OCI-LY3 (cell line): ENCODE measurements around the gene BBS7.

ENCODE experiments used
- H2AFZ ChIP-seq: fragments of 200-600, 300-600 bp; shearing (Covaris generic); 2 replicates; pipeline ENCODE4 v1.6.0; 2014; ENCODE audit warnings: antibody characterized with exemption, low read depth, low read length
- H3K27ac ChIP-seq: fragments of 200-600, 300-600 bp; sonication (generic); 2 replicates; pipeline ENCODE4 v1.5.1; 2014; ENCODE audit warnings: mild to moderate bottlenecking, low read length, moderate library complexity, mixed read lengths
- H3K27me3 ChIP-seq: fragments of 200-600, 300-600 bp; sonication (generic); 2 replicates; pipeline ENCODE4 v1.6.1; 2014; ENCODE audit warnings: low read depth, low read length, mixed read lengths
- H3K36me3 ChIP-seq: fragments of 200-600, 300-600 bp; sonication (generic); replicated peaks from 2 replicates; pipeline ENCODE3; 2014; ENCODE audit warnings: low read depth, low read length, mixed read lengths
- H3K4me1 ChIP-seq: fragments of 300-600, 200-600 bp; sonication (generic); 2 replicates; pipeline ENCODE4 v1.6.1; 2014; ENCODE audit warnings: low read length, mixed read lengths
- H3K4me2 ChIP-seq: fragments of 200-600, 300-600 bp; sonication (generic); 2 replicates; pipeline ENCODE4 v1.6.1; 2014; ENCODE audit warnings: low read length, mixed read lengths
- H3K4me3 ChIP-seq: fragments of 300-600, 200-600 bp; sonication (generic); 2 replicates; pipeline ENCODE4 v1.5.1; 2014; ENCODE audit warnings: antibody characterized with exemption, mild to moderate bottlenecking, low read length, moderate library complexity
- H3K79me2 ChIP-seq: fragments of 300-600, 200-600 bp; shearing (Covaris generic); 2 replicates; pipeline ENCODE4 v1.6.1; 2014; ENCODE audit warnings: mild to moderate bottlenecking, low read length, mixed read lengths
- H3K9ac ChIP-seq: fragments of 300-600, 200-600 bp; shearing (Covaris generic); 2 replicates; pipeline ENCODE4 v1.6.0; 2014; ENCODE audit warnings: mild to moderate bottlenecking, low read length, moderate library complexity
- H3K9me3 ChIP-seq: fragments of 200-600, 300-600 bp; shearing (Covaris generic); 2 replicates; pipeline ENCODE4 v1.6.1; 2014; ENCODE audit warnings: low read length, mixed read lengths; ENCODE audit not compliant: insufficient read depth
- H4K20me1 ChIP-seq: fragments of 200-600, 300-600 bp; sonication (generic); 2 replicates; pipeline ENCODE4 v1.6.1; 2016; ENCODE audit warnings: low read length, mixed read lengths; ENCODE audit not compliant: insufficient read depth
- CTCF ChIP-seq: fragments of 200-600, 300-600 bp; sonication (generic); IDR thresholded peaks from 2 replicates; pipeline ENCODE4 v1.5.1; 2014; ENCODE audit warnings: antibody characterized with exemption, low read length, low read depth
- EZH2phosphoT487 ChIP-seq: fragments of 200-600 bp; shearing (Covaris generic); IDR thresholded peaks from 2 replicates; pipeline ENCODE4 v1.6.1; 2018; ENCODE audit warnings: antibody characterized with exemption, mixed run types, low read depth

Gene BBS7

GRCh38 chr4:121900132-121900983 is 30.1 kb upstream of the BBS7 start:
- Histone ChIP-seq H3K4me1 (peaks cover 9% of the 10 kb centered on the region; the same call in 1 of the 2 replicates), H3K4me3 (no peak overlapping the region), H3K9me3 (no peaks in the 10 kb centered on the region), H3K36me3 (no peaks in the 10 kb centered on the region), H3K27me3 (no peaks in the 10 kb centered on the region), H4K20me1 (no peaks in the 10 kb centered on the region), H3K79me2 (no peaks in the 10 kb centered on the region), H3K9ac (no peak overlapping the region), H2AFZ (peak overlapping the region; percentile 89), H3K4me2 (peak overlapping the region; percentile 20; the same call in 1 of the 2 replicates), H3K27ac (no peak overlapping the region)
- TF ChIP-seq EZH2phosphoT487 (no peak), CTCF (peak; percentile 85)

GRCh38 chr4:121898150-121898549 is 27.9 kb upstream of the BBS7 start:
- Histone ChIP-seq H3K4me3 (peak overlapping the region; percentile 69), H3K27me3 (no peaks in the 10 kb centered on the region), H4K20me1 (no peaks in the 10 kb centered on the region), H3K36me3 (no peaks in the 10 kb centered on the region), H3K4me1 (peaks cover 9% of the 10 kb centered on the region; the same call in 1 of the 2 replicates), H3K27ac (no peak overlapping the region), H3K9ac (0 out of 2 replicates have a peak overlapping the region, but pooled peaks have one; percentile 31), H3K4me2 (peak overlapping the region; percentile 70), H3K9me3 (no peaks in the 10 kb centered on the region), H3K79me2 (no peaks in the 10 kb centered on the region), H2AFZ (peak overlapping the region; percentile 99)
- TF ChIP-seq CTCF (0 out of 2 replicates have a peak, but pooled peaks have one; percentile 4), EZH2phosphoT487 (no peak)

- no peak overlapping the region for H3K27ac ChIP-seq
- no peak overlapping the region for H3K4me2 ChIP-seq
- peaks cover 6% of the 10 kb centered on the region; the same call in 1 of the 2 replicates for H3K27me3 ChIP-seq
- H3K9me3 ChIP-seq, result no peaks in the 10 kb centered on the region
- H3K79me2 ChIP-seq, result no peaks in the 10 kb centered on the region
- H2AFZ ChIP-seq, result no peak overlapping the region
- TF ChIP-seq EZH2phosphoT487 (no peak), CTCF (no peak)
- H4K20me1 ChIP-seq, result no peaks in the 10 kb centered on the region
- H3K4me1 ChIP-seq, result no peaks in the 10 kb centered on the region
- no peak overlapping the region for H3K9ac ChIP-seq
- H3K4me3 ChIP-seq, result no peak overlapping the region
- no peaks in the 10 kb centered on the region for H3K36me3 ChIP-seq
These were observed 17.9 kb upstream of the BBS7 start for GRCh38 chr4:121888134-121888533.

- no peak overlapping the region for H3K9ac ChIP-seq
- TF ChIP-seq EZH2phosphoT487, result no peak
- TF ChIP-seq CTCF, result no peak
- no peaks in the 10 kb centered on the region for H3K27me3 ChIP-seq
- no peaks in the 10 kb centered on the region for H3K79me2 ChIP-seq
- H2AFZ ChIP-seq, result no peak overlapping the region
- H3K4me3 ChIP-seq, result no peak overlapping the region
- no peaks in the 10 kb centered on the region for H3K36me3 ChIP-seq
- no peaks in the 10 kb centered on the region for H3K9me3 ChIP-seq
- H3K4me2 ChIP-seq, result no peak overlapping the region
- H4K20me1 ChIP-seq, result no peaks in the 10 kb centered on the region
- 0 out of 2 replicates have a peak, but pooled peaks cover 3% of the 10 kb centered on the region for H3K4me1 ChIP-seq
- no peak overlapping the region for H3K27ac ChIP-seq
These were observed 14.8 kb upstream of the BBS7 start for GRCh38 chr4:121885115-121885514.
